ENCODE data around the gene ITGAD.

Gene ITGAD

DNA sequence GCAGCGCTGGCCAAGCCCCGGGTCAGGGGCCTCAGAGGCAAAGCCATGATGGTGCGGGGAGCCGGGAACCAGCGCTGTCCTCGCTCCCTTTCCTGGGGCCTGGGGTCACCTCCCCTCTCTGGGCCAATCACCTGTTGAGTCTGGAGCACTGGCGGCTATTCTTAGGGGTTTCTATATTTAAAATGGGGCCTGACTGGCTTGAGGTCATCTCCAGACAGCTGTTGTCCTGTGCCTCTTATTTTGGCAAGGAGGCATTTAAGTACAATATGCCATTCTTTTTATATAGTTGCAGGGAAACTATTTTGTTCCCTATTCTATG, 35.1 kb downstream of the ITGAD start, which contains the start of gene COX6A2:
Gene COX6A2 (minus strand): TSS at position 82 of the 319 bp plus-strand sequence. CDS start 35 bp downstream, at position 47.
- Histone ChIP-seq H3K9me3 (ENCODE audit: low read length) (no peaks in the 10 kb centered on the region), H2AFZ (ENCODE audit: low read length) (no peak within 1 kb of the TSS), H3K9ac (ENCODE audit: low read length) (no peak within 1 kb of the TSS), H4K20me1 (ENCODE audit: insufficient read depth, low read length) (no peaks in the 10 kb centered on the region), H3K27me3 (ENCODE audit: insufficient read depth, low read length) (no peaks in the 10 kb centered on the region), H3K9me2 (ENCODE audit: low read depth, low read length) (no peaks in the 10 kb centered on the region), H3K27ac (ENCODE audit: low read depth, low read length, poor library complexity, severe bottlenecking) (no peak within 1 kb of the TSS), H3K79me2 (ENCODE audit: insufficient read depth, low read length) (no peaks in the 10 kb centered on the region), H3K4me1 (ENCODE audit: insufficient read depth, low read length, severe bottlenecking) (no peaks in the 10 kb centered on the region), H3K36me3 (ENCODE audit: insufficient read depth, low read length) (no peaks in the 10 kb centered on the region), H3F3A (ENCODE audit: insufficient read depth, low read length) (no peaks in the 10 kb centered on the region), H3K4me3 (ENCODE audit: low read depth, low read length, poor library complexity, severe bottlenecking) (no peak within 1 kb of the TSS), H3K4me2 (ENCODE audit: low read length) (no peak within 1 kb of the TSS)
- TF ChIP-seq EZH2 (IDR thresholded peaks at IDR 0.05; ENCODE audit: borderline replicate concordance, low read length), result no peak
- TF ChIP-seq, protein P1, sequence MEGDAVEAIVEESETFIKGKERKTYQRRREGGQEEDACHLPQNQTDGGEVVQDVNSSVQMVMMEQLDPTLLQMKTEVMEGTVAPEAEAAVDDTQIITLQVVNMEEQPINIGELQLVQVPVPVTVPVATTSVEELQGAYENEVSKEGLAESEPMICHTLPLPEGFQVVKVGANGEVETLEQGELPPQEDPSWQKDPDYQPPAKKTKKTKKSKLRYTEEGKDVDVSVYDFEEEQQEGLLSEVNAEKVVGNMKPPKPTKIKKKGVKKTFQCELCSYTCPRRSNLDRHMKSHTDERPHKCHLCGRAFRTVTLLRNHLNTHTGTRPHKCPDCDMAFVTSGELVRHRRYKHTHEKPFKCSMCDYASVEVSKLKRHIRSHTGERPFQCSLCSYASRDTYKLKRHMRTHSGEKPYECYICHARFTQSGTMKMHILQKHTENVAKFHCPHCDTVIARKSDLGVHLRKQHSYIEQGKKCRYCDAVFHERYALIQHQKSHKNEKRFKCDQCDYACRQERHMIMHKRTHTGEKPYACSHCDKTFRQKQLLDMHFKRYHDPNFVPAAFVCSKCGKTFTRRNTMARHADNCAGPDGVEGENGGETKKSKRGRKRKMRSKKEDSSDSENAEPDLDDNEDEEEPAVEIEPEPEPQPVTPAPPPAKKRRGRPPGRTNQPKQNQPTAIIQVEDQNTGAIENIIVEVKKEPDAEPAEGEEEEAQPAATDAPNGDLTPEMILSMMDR (IDR thresholded peaks at IDR 0.05; ENCODE audit: low read length), result no peak

DNA sequence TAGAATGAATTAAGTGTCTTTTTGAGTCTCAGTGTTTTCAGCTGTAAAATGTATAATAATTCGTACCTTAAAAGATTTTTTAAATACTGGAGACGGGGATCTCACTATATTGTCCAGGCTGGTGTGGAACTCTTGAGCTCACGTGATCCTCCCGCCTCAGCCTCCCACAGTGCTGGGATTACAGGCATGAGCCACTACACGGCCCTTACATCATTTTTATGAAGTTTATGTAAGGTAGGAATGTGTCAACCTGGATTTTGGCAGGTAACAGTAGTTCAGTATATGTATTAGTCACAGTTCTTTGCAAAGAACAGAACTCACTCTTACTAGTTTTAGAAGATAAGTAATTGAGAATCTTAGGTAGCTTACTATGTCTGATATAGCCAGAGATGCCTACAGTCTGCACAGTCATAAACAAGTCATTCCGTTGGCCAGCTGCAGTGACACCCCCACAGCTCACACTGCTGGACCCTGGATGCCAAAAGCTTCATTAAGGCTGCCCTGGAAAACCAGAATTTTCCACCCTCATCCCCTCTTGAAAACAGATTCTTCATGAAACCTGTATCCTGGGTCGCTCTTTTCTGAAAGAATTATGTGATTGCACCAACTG, 35.6 kb downstream of the ITGAD start:
- Histone ChIP-seq H4K20me1 (ENCODE audit: insufficient read depth, low read length) (no peaks in the 10 kb centered on the region), H3K27me3 (ENCODE audit: insufficient read depth, low read length) (no peaks in the 10 kb centered on the region), H3K4me1 (ENCODE audit: insufficient read depth, low read length, severe bottlenecking) (no peaks in the 10 kb centered on the region), H3K4me3 (ENCODE audit: low read depth, low read length, poor library complexity, severe bottlenecking) (no peak overlapping the region), H3K36me3 (ENCODE audit: insufficient read depth, low read length) (no peaks in the 10 kb centered on the region), H3K4me2 (ENCODE audit: low read length) (no peak overlapping the region), H3K9ac (ENCODE audit: low read length) (no peak overlapping the region), H3K9me2 (ENCODE audit: low read depth, low read length) (no peaks in the 10 kb centered on the region), H3K9me3 (ENCODE audit: low read length) (no peaks in the 10 kb centered on the region), H3K79me2 (ENCODE audit: insufficient read depth, low read length) (no peaks in the 10 kb centered on the region), H3K27ac (ENCODE audit: low read depth, low read length, poor library complexity, severe bottlenecking) (no peak overlapping the region), H3F3A (ENCODE audit: insufficient read depth, low read length) (no peaks in the 10 kb centered on the region), H2AFZ (ENCODE audit: low read length) (no peak overlapping the region)
- no peak for TF ChIP-seq EZH2 (IDR thresholded peaks at IDR 0.05; ENCODE audit: borderline replicate concordance, low read length)
- TF ChIP-seq, protein P1 (IDR thresholded peaks at IDR 0.05; ENCODE audit: low read length), result no peak

- TF ChIP-seq, protein P1 (IDR thresholded peaks at IDR 0.05; ENCODE audit: low read length), result no peak
- no peak for TF ChIP-seq EZH2 (IDR thresholded peaks at IDR 0.05; ENCODE audit: borderline replicate concordance, low read length)
- Histone ChIP-seq H2AFZ (ENCODE audit: low read length) (no peak overlapping the region), H3F3A (ENCODE audit: insufficient read depth, low read length) (no peaks in the 10 kb centered on the region), H3K36me3 (ENCODE audit: insufficient read depth, low read length) (no peaks in the 10 kb centered on the region), H3K27me3 (ENCODE audit: insufficient read depth, low read length) (no peaks in the 10 kb centered on the region), H3K4me2 (ENCODE audit: low read length) (no peak overlapping the region), H4K20me1 (ENCODE audit: insufficient read depth, low read length) (no peaks in the 10 kb centered on the region), H3K27ac (ENCODE audit: low read depth, low read length, poor library complexity, severe bottlenecking) (no peak overlapping the region), H3K4me1 (ENCODE audit: insufficient read depth, low read length, severe bottlenecking) (no peaks in the 10 kb centered on the region), H3K79me2 (ENCODE audit: insufficient read depth, low read length) (no peaks in the 10 kb centered on the region), H3K9me3 (ENCODE audit: low read length) (no peaks in the 10 kb centered on the region), H3K9ac (ENCODE audit: low read length) (no peak overlapping the region), H3K4me3 (ENCODE audit: low read depth, low read length, poor library complexity, severe bottlenecking) (no peak overlapping the region), H3K9me2 (ENCODE audit: low read depth, low read length) (no peaks in the 10 kb centered on the region)
Observed at GRCh38 chr16:31429314-31429713, 36.2 kb downstream of the ITGAD start.

All from OCI-LY1 (cell line).